ENCODE measurements around the gene IL1A.
A peak's percentile ranks its signal among the peaks of the same experiment; 100 is the strongest.

Gene IL1A

DNA sequence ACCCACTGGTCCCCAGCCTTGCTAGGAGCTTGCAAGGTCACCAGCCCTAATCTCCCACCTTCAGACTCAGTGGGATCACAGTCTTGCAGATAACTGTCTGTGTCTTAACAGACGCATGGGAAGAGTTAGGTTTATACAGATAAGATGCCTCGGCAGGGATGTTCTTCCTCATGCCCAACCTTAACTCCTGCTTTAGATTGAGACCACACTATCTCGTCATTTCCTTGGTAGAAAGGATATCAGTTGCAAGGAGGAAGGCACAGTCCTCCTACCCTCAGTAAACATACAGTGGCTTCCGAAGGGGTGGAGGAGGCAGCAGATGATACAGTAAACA lies 56.3 kb downstream of the IL1A start:
- DNase-seq = no peak

DNA sequence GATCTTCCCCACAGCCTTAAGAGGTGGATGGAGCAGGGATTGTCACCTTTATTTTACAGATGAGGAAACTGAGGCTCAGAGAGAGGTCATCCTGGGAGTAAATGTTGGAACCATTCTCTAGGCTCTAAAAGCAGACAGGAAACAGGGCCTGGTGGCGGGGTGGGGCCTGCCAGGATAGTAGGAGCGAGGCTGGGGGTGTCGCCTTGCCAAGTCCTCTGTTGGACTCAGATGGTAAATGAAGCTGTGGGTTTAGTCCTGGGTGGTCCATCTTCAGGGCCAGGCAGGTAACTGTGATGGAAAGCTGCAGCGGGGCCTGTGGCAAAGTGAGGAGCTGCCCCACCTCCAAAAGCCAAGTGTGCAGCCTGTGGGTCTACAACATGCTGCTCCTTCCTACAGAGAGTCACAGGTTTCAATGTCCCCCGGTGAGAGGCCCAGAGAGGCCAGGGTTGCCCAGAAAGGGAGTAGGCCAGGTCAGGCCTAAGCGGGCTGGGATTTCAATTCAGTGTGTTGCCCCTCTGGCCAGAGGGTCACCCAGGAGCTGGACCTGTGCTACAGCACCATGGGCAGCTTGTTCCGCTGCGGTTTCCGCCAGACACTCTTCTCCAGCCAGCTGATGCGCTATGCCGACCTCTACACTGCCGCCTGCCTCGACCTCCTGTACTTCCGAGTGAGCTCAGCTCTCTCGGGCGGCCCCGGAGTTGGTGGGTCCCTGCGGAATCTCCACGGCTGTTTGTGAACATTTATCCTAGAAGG lies 56.8 kb downstream of the IL1A start:
- no peak for DNase-seq

DNA sequence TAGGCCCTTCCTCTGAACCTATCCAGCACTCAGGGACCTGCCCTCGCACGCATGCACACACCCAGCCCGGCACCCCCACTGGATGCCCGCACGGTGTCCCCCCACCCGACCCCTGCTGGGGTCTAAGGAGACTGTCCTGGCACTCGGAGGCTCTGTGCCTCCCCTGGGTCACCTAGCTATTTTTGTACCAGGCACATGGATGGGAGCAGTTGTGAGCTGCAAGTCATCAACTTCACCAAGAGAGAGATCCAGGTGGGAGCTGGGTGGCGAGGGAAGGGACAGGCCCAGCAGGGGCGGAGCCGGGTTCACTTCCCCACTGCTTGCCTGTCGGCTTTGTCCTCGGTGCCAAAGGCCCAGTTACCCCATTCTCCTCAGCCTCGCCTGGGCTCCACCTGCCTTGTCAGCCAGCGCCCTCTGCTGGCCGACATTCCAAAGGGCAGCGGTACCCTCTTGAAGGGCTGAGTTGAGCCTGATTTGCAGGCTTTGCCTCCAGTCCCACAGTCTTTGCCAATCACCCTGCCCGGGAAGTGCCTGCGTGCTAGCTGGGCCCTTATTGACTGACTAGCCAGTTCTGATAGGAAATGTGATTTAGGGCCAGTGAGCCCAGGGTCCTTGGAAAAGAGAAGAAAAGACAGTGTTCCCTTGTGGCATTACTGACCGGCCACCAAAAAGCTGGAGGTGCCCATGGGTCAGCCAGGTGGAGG lies 57.7 kb downstream of the IL1A start:
- peak in 54 of 56 donors; percentile 12 to 92 (median 77) for DNase-seq

DNA sequence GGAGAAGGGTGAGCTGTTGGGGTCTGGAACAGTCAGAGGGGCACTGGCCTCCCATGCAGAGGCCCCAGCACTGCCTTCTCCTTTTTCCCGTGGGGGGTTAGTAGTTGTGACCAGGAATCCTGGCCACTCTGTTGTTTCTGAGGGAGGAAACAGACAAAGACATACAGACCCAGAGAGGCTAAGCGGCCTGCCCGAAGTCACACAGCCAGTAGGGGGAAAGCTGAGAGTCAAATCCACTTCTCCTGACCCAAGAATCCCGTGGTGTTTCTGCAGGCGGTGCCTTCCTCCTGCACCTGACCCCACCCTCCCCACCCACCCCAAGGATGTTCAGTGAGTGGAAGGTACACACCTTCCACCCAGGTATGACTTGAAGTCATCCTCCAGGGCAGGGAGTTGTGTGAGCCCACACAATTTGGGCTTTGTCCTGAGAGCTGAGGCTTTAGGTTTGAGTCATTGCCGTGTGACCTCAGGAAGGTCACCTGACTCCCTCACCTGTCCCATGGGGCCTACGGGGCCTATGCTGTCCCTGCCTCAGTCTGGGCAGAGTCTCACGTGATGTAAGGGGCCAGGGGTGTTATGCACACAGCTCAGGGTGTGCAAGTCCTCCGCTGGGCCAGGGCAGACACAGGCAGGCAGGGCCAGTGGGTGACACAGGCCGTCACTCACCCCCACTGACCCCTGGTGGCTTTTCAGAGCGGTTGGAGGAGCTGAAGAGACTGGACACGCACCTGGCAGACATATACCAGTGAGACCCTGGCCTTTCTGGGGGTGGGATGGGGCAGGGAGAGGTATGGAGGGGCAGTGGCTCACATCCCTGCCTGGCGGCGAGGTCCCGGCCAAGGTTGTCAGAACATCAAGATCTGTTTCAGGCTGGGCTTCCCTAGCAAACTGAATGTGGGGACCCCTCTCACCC lies 58.5 kb downstream of the IL1A start:
- DNase-seq = no peak

DNA sequence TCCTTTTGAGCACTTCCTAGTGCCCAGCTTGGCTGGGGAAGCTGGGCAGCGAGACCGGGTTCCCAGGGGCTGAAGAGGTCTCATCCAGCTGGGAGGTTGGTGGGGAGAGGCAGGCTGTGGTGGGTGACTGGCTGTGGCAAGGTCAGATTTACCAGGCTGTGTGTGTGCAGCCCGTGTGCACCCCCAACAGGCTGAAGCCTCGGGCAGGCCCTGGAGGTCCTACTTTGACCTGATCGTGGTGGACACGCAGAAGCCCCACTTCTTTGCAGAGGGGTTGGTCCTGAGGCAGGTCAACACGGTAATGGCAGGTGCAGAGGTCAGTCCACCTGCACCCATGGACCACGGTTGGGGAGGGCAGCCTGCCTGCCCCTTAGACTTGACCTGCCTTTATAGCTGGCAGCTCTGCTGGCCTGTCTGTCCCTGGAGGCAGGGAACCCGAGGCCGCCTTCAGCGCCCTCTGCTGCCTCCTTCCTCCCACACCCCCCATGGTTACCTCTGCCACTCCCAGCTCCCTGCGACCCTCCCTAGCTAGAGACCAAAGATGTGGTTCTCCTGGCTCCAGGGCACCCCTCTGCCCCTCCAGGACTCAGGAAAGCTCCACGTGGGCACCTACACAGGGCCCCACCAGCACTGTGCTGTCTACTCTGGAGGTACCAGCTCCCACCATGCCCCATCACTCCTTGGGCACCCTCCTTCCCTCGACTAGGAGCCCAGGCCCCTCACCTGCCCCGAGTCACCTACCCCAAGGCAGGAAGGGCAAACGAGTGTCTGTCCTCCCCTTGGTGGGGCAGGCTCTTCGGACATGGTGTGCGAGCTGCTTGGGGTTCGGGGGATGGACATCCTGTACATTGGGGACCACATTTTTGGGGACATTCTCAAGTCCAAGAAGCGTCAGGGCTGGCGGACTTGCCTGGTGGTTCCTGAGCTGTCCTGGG lies 59.4 kb downstream of the IL1A start:
- no peak for DNase-seq

DNA sequence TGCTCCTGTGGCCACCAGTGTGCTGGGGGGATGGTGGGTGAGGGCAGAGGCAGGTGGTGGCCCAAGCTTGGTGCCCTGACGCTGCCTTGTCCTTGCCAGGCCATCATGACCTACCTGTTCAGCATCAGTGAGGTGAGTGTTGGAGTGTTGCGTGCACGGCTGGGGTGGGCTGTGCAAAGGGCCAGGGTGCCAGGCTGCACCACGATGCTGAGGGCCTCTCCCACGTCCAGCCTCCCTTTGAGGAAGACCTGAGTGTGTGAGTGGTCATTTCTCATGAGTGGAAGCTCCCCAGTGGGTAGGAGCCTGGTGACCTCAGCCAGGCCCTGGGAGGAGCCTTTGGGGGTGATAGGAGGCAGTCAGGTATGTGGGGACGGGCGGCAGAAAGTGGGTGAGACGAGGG lies 60.3 kb downstream of the IL1A start:
- no peak for DNase-seq

Measured in amygdala (tissue), 56 donors.